ENCODE results near the gene MAN1A1.
"Not testable (repeated sequence)": the region's sequence is repeated elsewhere in the genome, so short reads cannot be mapped to it uniquely, and the experiment has no call there.

The MAN1A1 gene

DNA sequence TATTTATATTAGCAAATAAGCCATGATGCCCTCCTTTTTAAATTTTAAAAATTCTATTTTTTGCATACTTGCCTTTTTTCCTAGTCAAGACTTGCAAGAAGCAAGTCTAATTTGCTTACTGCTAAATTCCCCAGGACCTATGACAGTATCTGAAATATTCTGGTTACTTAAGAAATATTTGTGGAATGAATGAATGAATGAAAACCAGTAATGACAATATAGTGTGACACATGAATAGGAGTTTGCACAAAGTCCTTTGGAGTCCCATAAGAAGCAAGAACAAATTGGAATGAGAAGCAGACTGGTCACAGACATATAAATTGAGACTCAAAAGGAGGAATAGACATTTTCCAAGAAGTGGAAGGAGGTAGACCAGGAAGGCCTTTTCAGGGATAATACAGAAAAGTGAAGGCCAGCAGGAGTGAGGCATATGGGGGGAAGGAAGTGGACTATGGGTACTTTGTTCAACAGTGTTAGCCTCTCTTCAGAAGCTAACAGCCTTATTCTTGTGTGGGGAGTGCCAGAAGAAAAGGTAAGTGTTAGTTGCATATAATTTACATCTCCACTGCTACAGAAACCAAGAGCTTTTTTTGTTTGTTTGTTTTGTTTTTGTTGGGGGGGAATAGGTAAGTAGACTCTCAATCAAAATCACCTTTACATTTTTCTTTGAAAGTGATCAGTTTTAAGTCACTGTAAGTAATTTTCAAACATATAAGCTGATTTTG is 177.5 kb downstream of the MAN1A1 start:
- Histone ChIP-seq H3K79me2 (ENCODE audit: insufficient read depth, low read depth) (no peaks in the 10 kb centered on the region), H3K36me3 (ENCODE audit: insufficient read depth) (no peaks in the 10 kb centered on the region), H3K4me2 (no peak overlapping the region), H3K4me3 (IDR thresholded peaks at IDR 0.05; ENCODE audit: insufficient read depth, low read depth, low read length) (no peak overlapping the region), H2AFZ (ENCODE audit: low read depth) (no peak overlapping the region), H3K27ac (no peak overlapping the region), H3K9ac (no peak overlapping the region), H4K20me1 (ENCODE audit: insufficient read depth) (no peaks in the 10 kb centered on the region), H3K4me1 (ENCODE audit: low read depth, poor library complexity, severe bottlenecking) (peaks cover 8% of the 10 kb centered on the region), H3K27me3 (ENCODE audit: insufficient read depth, low read depth) (no peaks in the 10 kb centered on the region)
- TF ChIP-seq, protein P1, sequence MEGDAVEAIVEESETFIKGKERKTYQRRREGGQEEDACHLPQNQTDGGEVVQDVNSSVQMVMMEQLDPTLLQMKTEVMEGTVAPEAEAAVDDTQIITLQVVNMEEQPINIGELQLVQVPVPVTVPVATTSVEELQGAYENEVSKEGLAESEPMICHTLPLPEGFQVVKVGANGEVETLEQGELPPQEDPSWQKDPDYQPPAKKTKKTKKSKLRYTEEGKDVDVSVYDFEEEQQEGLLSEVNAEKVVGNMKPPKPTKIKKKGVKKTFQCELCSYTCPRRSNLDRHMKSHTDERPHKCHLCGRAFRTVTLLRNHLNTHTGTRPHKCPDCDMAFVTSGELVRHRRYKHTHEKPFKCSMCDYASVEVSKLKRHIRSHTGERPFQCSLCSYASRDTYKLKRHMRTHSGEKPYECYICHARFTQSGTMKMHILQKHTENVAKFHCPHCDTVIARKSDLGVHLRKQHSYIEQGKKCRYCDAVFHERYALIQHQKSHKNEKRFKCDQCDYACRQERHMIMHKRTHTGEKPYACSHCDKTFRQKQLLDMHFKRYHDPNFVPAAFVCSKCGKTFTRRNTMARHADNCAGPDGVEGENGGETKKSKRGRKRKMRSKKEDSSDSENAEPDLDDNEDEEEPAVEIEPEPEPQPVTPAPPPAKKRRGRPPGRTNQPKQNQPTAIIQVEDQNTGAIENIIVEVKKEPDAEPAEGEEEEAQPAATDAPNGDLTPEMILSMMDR (conservative IDR thresholded peaks at IDR 0.05; ENCODE audit: low read depth, low read length), result no peak

DNA sequence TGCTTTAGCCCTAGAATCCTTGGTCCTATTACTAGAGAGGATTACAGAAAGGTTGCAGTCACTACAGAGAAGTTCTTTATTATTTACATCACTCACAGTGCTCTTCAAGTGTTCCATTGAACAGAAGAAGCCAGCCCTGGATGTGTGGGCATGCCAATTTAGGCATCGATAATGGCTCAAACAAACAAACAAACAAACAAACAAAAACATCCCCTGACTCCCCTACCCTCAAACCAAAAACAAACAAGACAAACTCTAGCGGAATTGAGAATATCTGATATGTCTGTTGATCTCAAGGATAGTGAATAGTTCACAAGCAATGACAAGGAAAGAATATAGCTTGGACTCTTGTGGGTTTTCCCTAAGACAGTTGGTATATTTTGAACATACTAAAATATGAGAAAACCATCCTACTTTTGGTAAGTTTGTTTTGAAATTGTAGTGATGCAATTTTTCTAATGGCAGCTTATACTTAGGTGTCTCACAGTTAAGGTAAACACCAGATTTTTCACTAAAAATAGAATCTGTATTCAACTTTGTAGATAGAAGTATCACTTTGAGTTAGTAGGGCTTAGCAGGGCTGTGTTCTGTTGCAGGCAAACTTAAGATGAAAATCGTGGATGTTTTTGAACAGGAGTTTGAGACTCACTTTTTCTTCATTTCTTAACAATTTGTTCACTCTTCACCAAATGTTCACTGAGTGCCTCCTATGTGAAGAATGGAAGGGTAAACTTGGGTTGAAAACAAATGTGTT is 178.3 kb downstream of the MAN1A1 start:
- no peaks in the 10 kb centered on the region for H3K27me3 ChIP-seq (ENCODE audit: insufficient read depth, low read depth)
- H2AFZ ChIP-seq (ENCODE audit: low read depth), result no peak overlapping the region
- no peaks in the 10 kb centered on the region for H4K20me1 ChIP-seq (ENCODE audit: insufficient read depth)
- H3K9ac ChIP-seq, result no peak overlapping the region
- TF ChIP-seq, protein P1 (conservative IDR thresholded peaks at IDR 0.05; ENCODE audit: low read depth, low read length), result no peak
- H3K4me3 ChIP-seq (IDR thresholded peaks at IDR 0.05; ENCODE audit: insufficient read depth, low read depth, low read length), result no peak overlapping the region
- H3K36me3 ChIP-seq (ENCODE audit: insufficient read depth), result no peaks in the 10 kb centered on the region
- no peak overlapping the region for H3K4me2 ChIP-seq
- no peak overlapping the region for H3K27ac ChIP-seq
- peaks cover 8% of the 10 kb centered on the region for H3K4me1 ChIP-seq (ENCODE audit: low read depth, poor library complexity, severe bottlenecking)
- no peaks in the 10 kb centered on the region for H3K79me2 ChIP-seq (ENCODE audit: insufficient read depth, low read depth)

DNA sequence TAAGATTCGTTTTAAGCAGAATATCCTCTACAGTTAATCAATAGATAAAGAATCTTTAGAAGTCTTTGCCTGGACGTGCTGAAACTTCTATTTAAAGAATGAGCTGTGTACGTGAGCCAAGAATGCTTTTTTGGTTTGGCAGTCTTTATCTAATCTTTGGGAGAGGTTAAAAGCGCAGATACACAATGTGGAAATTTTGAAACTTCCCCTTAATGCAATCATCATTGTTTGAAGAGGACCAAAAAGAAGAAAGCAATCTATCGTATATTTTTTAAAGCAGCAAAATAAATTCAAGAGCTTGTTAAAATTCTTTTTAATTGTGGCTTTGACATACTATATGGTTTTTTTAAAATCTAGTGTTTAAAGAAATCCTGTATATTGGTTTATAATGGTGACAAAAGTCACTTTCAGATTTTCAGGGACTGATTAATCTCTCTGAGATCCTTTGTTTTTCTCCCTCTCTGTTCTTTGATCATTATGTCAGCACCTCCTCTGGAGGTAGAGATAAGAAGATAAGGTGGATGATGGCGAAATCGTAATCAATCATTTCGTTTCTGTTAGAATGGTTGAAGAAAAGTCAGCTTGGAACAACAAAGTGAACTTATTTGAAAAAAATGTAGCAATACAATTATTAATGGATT is 179.0 kb downstream of the MAN1A1 start:
- Histone ChIP-seq H3K9ac (no peak overlapping the region), H3K27ac (no peak overlapping the region), H3K4me2 (no peak overlapping the region)

DNA sequence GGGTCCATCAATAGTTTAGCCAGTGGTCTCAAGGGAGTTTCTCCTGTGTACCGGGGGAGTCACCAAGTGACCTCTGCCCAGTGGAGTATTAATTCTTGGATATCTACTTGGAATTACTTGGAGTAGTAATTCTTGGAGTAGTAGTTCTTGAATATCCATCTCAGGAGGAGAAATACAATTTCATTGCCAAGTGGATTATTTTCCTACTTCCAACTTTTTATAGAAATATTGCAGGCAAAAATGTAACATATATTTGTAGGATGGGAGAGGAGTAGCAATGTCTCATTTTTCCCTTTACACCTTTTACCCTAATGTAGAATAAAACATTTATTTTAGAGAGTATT is 179.5 kb downstream of the MAN1A1 start:
- no peaks in the 10 kb centered on the region for H3K27me3 ChIP-seq (ENCODE audit: insufficient read depth, low read depth)
- no peak overlapping the region for H3K9ac ChIP-seq
- no peak overlapping the region for H3K27ac ChIP-seq
- TF ChIP-seq, protein P1 (conservative IDR thresholded peaks at IDR 0.05; ENCODE audit: low read depth, low read length), result no peak
- peaks cover 8% of the 10 kb centered on the region for H3K4me1 ChIP-seq (ENCODE audit: low read depth, poor library complexity, severe bottlenecking)
- no peak overlapping the region for H2AFZ ChIP-seq (ENCODE audit: low read depth)
- H3K36me3 ChIP-seq (ENCODE audit: insufficient read depth), result no peaks in the 10 kb centered on the region
- no peaks in the 10 kb centered on the region for H3K79me2 ChIP-seq (ENCODE audit: insufficient read depth, low read depth)
- no peak overlapping the region for H3K4me2 ChIP-seq
- no peak overlapping the region for H3K4me3 ChIP-seq (IDR thresholded peaks at IDR 0.05; ENCODE audit: insufficient read depth, low read depth, low read length)
- H4K20me1 ChIP-seq (ENCODE audit: insufficient read depth), result no peaks in the 10 kb centered on the region

More for the DNA sequence above, 179.0 kb downstream of the MAN1A1 start:
- Histone ChIP-seq H3K36me3 (ENCODE audit: insufficient read depth) (no peaks in the 10 kb centered on the region), H3K79me2 (ENCODE audit: insufficient read depth, low read depth) (no peaks in the 10 kb centered on the region), H3K27me3 (ENCODE audit: insufficient read depth, low read depth) (no peaks in the 10 kb centered on the region), H3K4me1 (ENCODE audit: low read depth, poor library complexity, severe bottlenecking) (peaks cover 8% of the 10 kb centered on the region), H4K20me1 (ENCODE audit: insufficient read depth) (no peaks in the 10 kb centered on the region), H3K4me3 (IDR thresholded peaks at IDR 0.05; ENCODE audit: insufficient read depth, low read depth, low read length) (no peak overlapping the region), H2AFZ (ENCODE audit: low read depth) (no peak overlapping the region)
- TF ChIP-seq, protein P1 (conservative IDR thresholded peaks at IDR 0.05; ENCODE audit: low read depth, low read length), result no peak

DNA sequence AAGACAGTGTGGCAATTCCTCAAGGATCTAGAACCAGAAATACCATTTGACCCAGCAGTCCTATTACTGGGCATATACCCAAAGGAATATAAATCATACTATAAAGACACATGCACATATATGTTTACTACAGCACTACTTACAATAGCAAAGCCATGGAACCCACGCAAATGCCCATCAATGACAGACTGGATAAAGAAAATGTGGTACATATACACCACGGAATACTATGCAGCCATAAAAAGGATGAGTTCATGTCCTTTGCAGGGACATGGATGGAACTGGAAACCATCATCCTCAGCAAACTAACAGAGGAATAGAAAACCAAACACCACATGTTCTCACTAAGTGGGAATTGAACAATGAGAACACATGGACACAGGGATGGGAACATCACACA is 180.2 kb downstream of the MAN1A1 start:
- not testable (repeated sequence) for H3K36me3 ChIP-seq (ENCODE audit: insufficient read depth); H3K4me3 ChIP-seq (IDR thresholded peaks at IDR 0.05; ENCODE audit: insufficient read depth, low read depth, low read length); H3K27me3 ChIP-seq (ENCODE audit: insufficient read depth, low read depth); H3K79me2 ChIP-seq (ENCODE audit: insufficient read depth, low read depth); H4K20me1 ChIP-seq (ENCODE audit: insufficient read depth); H3K4me1 ChIP-seq (ENCODE audit: low read depth, poor library complexity, severe bottlenecking); H3K9ac ChIP-seq; H3K4me2 ChIP-seq; H3K27ac ChIP-seq; H2AFZ ChIP-seq (ENCODE audit: low read depth)
